GM21528 (cell line): Measurements from ENCODE around the gene TATDN3.
"Not testable (repeated sequence)": the region's sequence is repeated elsewhere in the genome, so short reads cannot be mapped to it uniquely, and the experiment has no call there.

Source experiments
- ATAC-seq: cut with Tn5 transposase; IDR thresholded peaks from one replicate; pipeline ENCODE4 v1.9.1; 2021; ENCODE audit warnings: mild to moderate bottlenecking, moderate library complexity; ENCODE audit not compliant: unreplicated experiment, low FRiP score

TATDN3 gene

GRCh38 chr1:212774584-212774983, 17.1 kb upstream of the TATDN3 start:
- ATAC-seq, result no peak

GRCh38 chr1:212775241-212775640, 16.5 kb upstream of the TATDN3 start:
- ATAC-seq, result no peak

- ATAC-seq, result no peak
Measured at GRCh38 chr1:212777151-212777550, 14.5 kb upstream of the TATDN3 start.

- ATAC-seq, result not testable (repeated sequence)
Measured at GRCh38 chr1:212779086-212779485, 12.6 kb upstream of the TATDN3 start.

GRCh38 chr1:212780759-212781158, 10.9 kb upstream of the TATDN3 start:
- no peak for ATAC-seq

GRCh38 chr1:212781225-212781624, 10.5 kb upstream of the TATDN3 start:
- no peak for ATAC-seq

GRCh38 chr1:212782422-212783154, 9.1 kb upstream of the TATDN3 start:
- no peak for ATAC-seq

GRCh38 chr1:212783976-212784375, 7.7 kb upstream of the TATDN3 start:
- no peak for ATAC-seq

GRCh38 chr1:212785871-212786270, 5.8 kb upstream of the TATDN3 start:
- ATAC-seq, result no peak

GRCh38 chr1:212791261-212791675, 426 bp upstream of the TATDN3 start:
- peak; percentile 34 for ATAC-seq

GRCh38 chr1:212792396-212792908, 758 bp downstream of the TATDN3 start:
- no peak for ATAC-seq

GRCh38 chr1:212794561-212795014, 2.9 kb downstream of the TATDN3 start:
- peak; percentile 83 for ATAC-seq

GRCh38 chr1:212797681-212798080, 6.0 kb downstream of the TATDN3 start:
- ATAC-seq, result no peak

GRCh38 chr1:212805767-212806166, 14.1 kb downstream of the TATDN3 start:
- ATAC-seq, result no peak

GRCh38 chr1:212814537-212815334, 23.0 kb downstream of the TATDN3 start:
- ATAC-seq, result no peak

GRCh38 chr1:212816567-212817278, 25.0 kb downstream of the TATDN3 start:
- no peak for ATAC-seq

- peak; percentile 54 for ATAC-seq
Measured at GRCh38 chr1:212819726-212820125, 28.0 kb downstream of the TATDN3 start.

GRCh38 chr1:212820969-212821368, 29.3 kb downstream of the TATDN3 start:
- no peak for ATAC-seq

- no peak for ATAC-seq
Measured at GRCh38 chr1:212822956-212823355, 31.3 kb downstream of the TATDN3 start.

GRCh38 chr1:212824201-212824600, 32.5 kb downstream of the TATDN3 start:
- no peak for ATAC-seq
